GM18508 (cell line): Measurements from ENCODE around the gene LHX4.

Experiments
- ATAC-seq: cut with Tn5 transposase; IDR thresholded peaks from one replicate; pipeline ENCODE4 v1.9.1; 2021; ENCODE audit warnings: moderate number of reproducible peaks; ENCODE audit not compliant: insufficient read depth, unreplicated experiment

LHX4 gene

GRCh38 chr1:180239145-180240096 lies 9.4 kb downstream of the LHX4 start:
- no peak for ATAC-seq

- no peak for ATAC-seq
These were observed 11.9 kb downstream of the LHX4 start for GRCh38 chr1:180241716-180242544.

GRCh38 chr1:180243517-180244221 lies 13.6 kb downstream of the LHX4 start:
- no peak for ATAC-seq

- no peak for ATAC-seq
These were observed 14.8 kb downstream of the LHX4 start for GRCh38 chr1:180244840-180245239.

GRCh38 chr1:180246579-180246978 lies 16.5 kb downstream of the LHX4 start:
- no peak for ATAC-seq

- no peak for ATAC-seq
These were observed 17.0 kb downstream of the LHX4 start for GRCh38 chr1:180247061-180247460.

GRCh38 chr1:180247580-180247979 lies 17.5 kb downstream of the LHX4 start:
- ATAC-seq = no peak

- ATAC-seq = no peak
These were observed 18.1 kb downstream of the LHX4 start for GRCh38 chr1:180248176-180248575.

- no peak for ATAC-seq
These were observed 18.9 kb downstream of the LHX4 start for GRCh38 chr1:180248731-180249681.

- no peak for ATAC-seq
These were observed 19.8 kb downstream of the LHX4 start for GRCh38 chr1:180249725-180250498.

- no peak for ATAC-seq
These were observed 20.4 kb downstream of the LHX4 start for GRCh38 chr1:180250499-180250770.

- ATAC-seq = no peak
These were observed 20.9 kb downstream of the LHX4 start for GRCh38 chr1:180250883-180251509.

- no peak for ATAC-seq
These were observed 21.7 kb downstream of the LHX4 start for GRCh38 chr1:180251526-180252305.

- no peak for ATAC-seq
These were observed 22.8 kb downstream of the LHX4 start for GRCh38 chr1:180252638-180253536.

GRCh38 chr1:180253585-180254495 lies 23.8 kb downstream of the LHX4 start:
- no peak for ATAC-seq

- no peak for ATAC-seq
These were observed 24.4 kb downstream of the LHX4 start for GRCh38 chr1:180254496-180254819.
